ENCODE data around the gene RBBP7. TPM values are rescaled to one million over a fixed set of nuclear protein-coding genes. Genes with fewer than 3 reads are reported as not detected.

The RBBP7 gene
- total RNA-seq, 2 experiments from 2014 or later, result 149 to 150 TPM

Other genes starting within 250 kb of the RBBP7 start
- not detected for gene S100G, start 220.2 kb downstream of the RBBP7 start, total RNA-seq
- 1 to 10 TPM; 6.0 to 6.9 TPM for gene CTPS2, start 157.7 kb downstream of the RBBP7 start, total RNA-seq
- 10 to 100 TPM; 15.9 to 17.2 TPM for gene SYAP1, start 150.8 kb downstream of the RBBP7 start, total RNA-seq
- 10 to 100 TPM; 10.7 to 13.2 TPM for gene TXLNG, start 83.9 kb downstream of the RBBP7 start, total RNA-seq
- under 1 TPM; 0.08 to 0.31 TPM for gene REPS2, start 76.3 kb upstream of the RBBP7 start, total RNA-seq